GM12878 (cell line): ENCODE results near the gene CCDC182. TPM values are rescaled to one million over a fixed set of nuclear protein-coding genes. Genes with fewer than 3 reads are reported as not detected.

Experiments
- ATAC-seq: fragments of 200-7000 bp; cut with Tn5 transposase; 3 replicates; pipeline ENCODE4 v1.9.1; 2020; ENCODE audit warnings: mild to moderate bottlenecking, moderate library complexity
- BruUV-seq: library from RNA; stranded (reverse); fragments of 400-500 nt; replicated peaks from 2 replicates; lab custom pipeline; 2021; lab: Mats Ljungman, UMichigan
- CTCF ChIA-PET: fragments of 300-600 bp; sonication (Branson Sonifier 250); formaldehyde crosslinking; extraction: SDS; loops from one replicate; lab custom pipeline; 2021; ENCODE audit warnings: inconsistent platforms; lab: Yijun Ruan, JAX
- POLR2A ChIA-PET: fragments of 350-600 bp; formaldehyde crosslinking; extraction: SDS; loops from one replicate; lab custom pipeline; 2021; ENCODE audit warnings: inconsistent platforms; lab: Charles Lee
- RAD21 ChIA-PET: fragments of 300-600 bp; sonication (Branson Sonifier 250); formaldehyde crosslinking; loops from one replicate; lab custom pipeline; 2023; ENCODE audit warnings: antibody characterized with exemption; ENCODE audit not compliant: unreplicated experiment; lab: Charles Lee
- SMC1A ChIA-PET: fragments of 300-600 bp; sonication (Branson Sonifier 250); formaldehyde crosslinking; loops from one replicate; lab custom pipeline; 2023; ENCODE audit not compliant: unreplicated experiment, uncharacterized antibody; lab: Charles Lee
- DNase-seq: peaks from one replicate; pipeline ENCODE4 v3.0.0-alpha.2; 2011; ENCODE audit warnings: low read depth, low spot score
- FAIRE-seq: peaks from 3 replicates; lab custom pipeline; 2011; peaks lifted over from hg19 to GRCh38; lab: Jason Lieb, UNC
- H2AFZ ChIP-seq: 2 replicates; pipeline ENCODE4 v1.6.0; 2011; ENCODE audit warnings: low read depth, low read length, control low read depth; ENCODE audit not compliant: control insufficient read depth
- H3K27ac ChIP-seq: 2 replicates; pipeline ENCODE4 v1.5.1; 2011; ENCODE audit warnings: control low read depth; ENCODE audit not compliant: control insufficient read depth, insufficient read depth
- H3K27me3 ChIP-seq, 2 experiments: replicated peaks in 1 of 2; 2 replicates each; pipeline versions ENCODE4 v1.6.0 to v1.6.1; 2011; ENCODE audit warnings: low read length in 1 of 2; ENCODE audit not compliant: control insufficient read depth in 2 of 2, insufficient read depth in 2 of 2
- H3K36me3 ChIP-seq, 2 experiments: 2 replicates each; pipeline ENCODE4 v1.5.1; 2011; ENCODE audit warnings: low read length in 1 of 2; ENCODE audit not compliant: control insufficient read depth in 2 of 2, insufficient read depth in 2 of 2
- H3K4me1 ChIP-seq: 2 replicates; pipeline ENCODE4 v1.6.1; 2011; ENCODE audit warnings: mild to moderate bottlenecking, low read length, moderate library complexity, mixed read lengths; ENCODE audit not compliant: control insufficient read depth, insufficient read depth
- H3K4me2 ChIP-seq: 2 replicates; pipeline ENCODE4 v1.6.0; 2011; ENCODE audit warnings: control low read depth; ENCODE audit not compliant: control insufficient read depth, insufficient read depth
- H3K4me3 ChIP-seq: fragments of 200-600 bp; sonication (generic); 2 replicates; pipeline ENCODE4 v1.5.1; 2016
- H3K79me2 ChIP-seq: 2 replicates; pipeline ENCODE4 v1.6.0; 2011; ENCODE audit warnings: low read length; ENCODE audit not compliant: control insufficient read depth, insufficient read depth
- H3K9ac ChIP-seq: 2 replicates; pipeline ENCODE4 v1.8.0; 2011; ENCODE audit warnings: low read length, control low read depth, mixed read lengths; ENCODE audit not compliant: control insufficient read depth, insufficient read depth
- H3K9me3 ChIP-seq: replicated peaks from 3 replicates; pipeline ENCODE4 v1.5.1; 2011; ENCODE audit warnings: mild to moderate bottlenecking, low read length; ENCODE audit not compliant: control insufficient read depth, insufficient read depth
- H4K20me1 ChIP-seq: 2 replicates; pipeline ENCODE4 v1.6.0; 2011; ENCODE audit not compliant: control insufficient read depth, insufficient read depth
- CREB1 ChIP-seq: IDR thresholded peaks from 2 replicates; pipeline ENCODE4 v1.6.1; 2012; ENCODE audit warnings: low read depth, mild to moderate bottlenecking, inconsistent platforms
- JUNB ChIP-seq: IDR thresholded peaks from 2 replicates; pipeline ENCODE4 v1.6.1; 2016; ENCODE audit warnings: antibody characterized with exemption, mild to moderate bottlenecking
- WGBS: methylation state at CpG from one replicate; pipeline ENCODE4 v1.1.6; 2016; ENCODE audit warnings: low lambda C conversion rate; ENCODE audit not compliant: insufficient replicate concordance, insufficient coverage; ENCODE audit errors: missing lambda C conversion rate; 5-methylcytosine and 5-hydroxymethylcytosine counted together
- in situ Hi-C: fragments of 300-500 bp; cut with MboI; formaldehyde crosslinking; loops from 9 replicates; pipeline ENCODE4 v1.14.3; 2018; ENCODE audit warnings: mixed read lengths
- intact Hi-C: fragments of 100-400 bp; cut with micrococcal nuclease; formaldehyde crosslinking; loops from one replicate; pipeline ENCODE4 v1.14.2; 2022; ENCODE audit not compliant: unreplicated experiment
- polyA plus RNA-seq, 11 experiments: library from polyadenylated mRNA; depleted of rRNA in 4 of 11; unstranded in 6 of 11; stranded (reverse) in 5 of 11; fragments of >200 nt; fragmentation: Nextera tagmentation in 4 of 11; fragmentation: Illumina TruSeq in 1 of 11; extraction: Ambion mirVana in 4 of 11; extraction: Trizol in 1 of 11; gene quantifications; 1 replicate in 1 of 11; 2 replicates in 10 of 11; pipeline versions ENCODE4 v1.2.1 to v1.2.3, GENCODE V29; 2011 to 2016; ENCODE audit warnings: inconsistent platforms in 2 of 11, missing spikeins in 2 of 11, low read depth in 1 of 11
- small RNA-seq: library from RNA; depleted of rRNA; stranded (forward); fragments of <200 nt; gene quantifications from one replicate; pipeline ENCODE3, GENCODE V24; 2014
- total RNA-seq, 4 experiments: library from RNA; depleted of rRNA in 3 of 4; stranded (reverse); fragments of >200 nt in 3 of 4; fragmentation: Illumina TruSeq in 1 of 4; extraction: Trizol in 1 of 4; gene quantifications; 2 replicates each; pipeline versions ENCODE4 v1.2.1 to v1.2.3, GENCODE V29; 2013 to 2021

The CCDC182 gene
- total and polyA plus RNA-seq, 10 of the 15 experiments (the other 5 are each of a cell fraction or from before 2014, with no cell fraction given): not detected

DNA sequence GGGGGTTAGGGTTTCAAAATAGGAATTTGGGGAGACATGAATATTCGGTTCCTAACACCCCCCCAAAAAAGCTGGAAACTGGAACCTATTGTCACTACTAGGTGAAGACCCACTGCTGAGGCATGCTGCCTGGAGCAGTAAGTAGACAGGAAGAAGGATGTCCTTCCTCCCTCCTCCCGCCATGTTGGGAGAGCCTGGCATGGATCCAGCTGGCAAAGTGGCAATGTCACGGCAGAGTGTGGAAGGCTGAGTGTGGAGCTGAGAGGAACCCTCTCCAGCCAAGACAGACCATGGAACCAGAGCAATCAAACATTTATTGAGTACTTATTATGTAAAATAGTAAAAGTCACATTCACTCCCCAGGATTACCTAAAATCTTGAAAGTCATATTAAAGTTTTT lies 49.0 kb downstream of the CCDC182 start:
- CTCF ChIA-PET: interaction anchor here (1.1 to 1.8 kb wide), 3 partner anchors 16 to 255 kb away, joined by 3 read pairs; no protein-coding TSS in a partner anchor

More for the DNA sequence above, 49.0 kb downstream of the CCDC182 start:
- Histone ChIP-seq H4K20me1 (no peaks in the 10 kb centered on the region), H3K27ac (no peak overlapping the region), H3K27me3 (no peaks in the 10 kb centered on the region), H3K4me3 (no peak overlapping the region), H3K9me3 (no peaks in the 10 kb centered on the region; the same call in none of the 3 replicates), H3K4me1 (peaks cover 11% of the 10 kb centered on the region), H2AFZ (no peak overlapping the region), H3K36me3 (no peaks in the 10 kb centered on the region), H3K4me2 (no peak overlapping the region), H3K79me2 (no peaks in the 10 kb centered on the region), H3K9ac (no peak overlapping the region)
- ChIA-PET RAD21 (interaction anchor here (0.8 to 1.5 kb wide), 2 partner anchors 24 kb away, joined by 3 to 4 read pairs; no protein-coding TSS in a partner anchor), POLR2A (no interaction called here), SMC1A (no interaction called here)
- WGBS: 68% methylated on average over 3 of the region's 3 CpGs
- no TSS peak for BruUV-seq
- no peak for ATAC-seq
- in situ Hi-C loops (no loop called here), intact Hi-C loops (no loop called here)
- no peak for FAIRE-seq
- DNase-seq: no peak
- TF ChIP-seq CREB1 (no peak), JUNB (no peak)

Small RNAs within 50 kb of the gene (small RNA-seq; reads per million reads assigned to genes)
- gene RN7SKP94: not detected

Other genes with a start within 250 kb of the CCDC182 start
- gene MRPS23, start 104.7 kb upstream of the CCDC182 start, total RNA-seq (2014; rRNA removed): 52.0 and 65.3 TPM in 2 replicates
- 74.9 and 87.0 TPM in 2 replicates for gene MRPS23, start 104.7 kb upstream of the CCDC182 start, total RNA-seq (2014; rRNA removed; fragmentation: Illumina TruSeq; extraction: Trizol)
- gene MRPS23, start 104.7 kb upstream of the CCDC182 start, total RNA-seq (2021): 69.0 and 76.8 TPM in 2 replicates
- gene MRPS23, start 104.7 kb upstream of the CCDC182 start, polyA plus RNA-seq (2011; rRNA removed): 76.8 and 84.7 TPM in 2 replicates
- 51.8 and 75.0 TPM in 2 replicates for gene MRPS23, start 104.7 kb upstream of the CCDC182 start, polyA plus RNA-seq (2014; fragmentation: Illumina TruSeq; extraction: Trizol)
- gene MRPS23, start 104.7 kb upstream of the CCDC182 start, polyA plus RNA-seq (2014; fragmentation: Nextera tagmentation; extraction: Ambion mirVana): 100 to 1,000 TPM; 186 to 237 TPM
- 88.9 and 95.3 TPM in 2 replicates for gene MRPS23, start 104.7 kb upstream of the CCDC182 start, polyA plus RNA-seq (2014; rRNA removed)
- 100 to 1,000 TPM; 116 to 120 TPM for gene MRPS23, start 104.7 kb upstream of the CCDC182 start, polyA plus RNA-seq (2016; fragmentation: Nextera tagmentation; extraction: Ambion mirVana)
- gene CUEDC1, start 210.1 kb upstream of the CCDC182 start, total RNA-seq (2014; rRNA removed): 2.7 and 2.9 TPM in 2 replicates
- 4.1 and 6.3 TPM in 2 replicates for gene CUEDC1, start 210.1 kb upstream of the CCDC182 start, total RNA-seq (2014; rRNA removed; fragmentation: Illumina TruSeq; extraction: Trizol)
- 6.6 and 7.4 TPM in 2 replicates for gene CUEDC1, start 210.1 kb upstream of the CCDC182 start, total RNA-seq (2021)
- gene CUEDC1, start 210.1 kb upstream of the CCDC182 start, polyA plus RNA-seq (2011; rRNA removed): 0.49 and 0.50 TPM in 2 replicates
- 2.4 and 5.6 TPM in 2 replicates for gene CUEDC1, start 210.1 kb upstream of the CCDC182 start, polyA plus RNA-seq (2014; fragmentation: Illumina TruSeq; extraction: Trizol)
- gene CUEDC1, start 210.1 kb upstream of the CCDC182 start, polyA plus RNA-seq (2014; fragmentation: Nextera tagmentation; extraction: Ambion mirVana): under 1 TPM; 0.24 to 0.80 TPM
- gene CUEDC1, start 210.1 kb upstream of the CCDC182 start, polyA plus RNA-seq (2014; rRNA removed): 5.7 and 7.0 TPM in 2 replicates
- under 1 TPM; 0.55 to 0.71 TPM for gene CUEDC1, start 210.1 kb upstream of the CCDC182 start, polyA plus RNA-seq (2016; fragmentation: Nextera tagmentation; extraction: Ambion mirVana)
- 22.4 and 25.0 TPM in 2 replicates for gene VEZF1, start 243.0 kb upstream of the CCDC182 start, total RNA-seq (2014; rRNA removed)
- 23.4 and 23.7 TPM in 2 replicates for gene VEZF1, start 243.0 kb upstream of the CCDC182 start, total RNA-seq (2014; rRNA removed; fragmentation: Illumina TruSeq; extraction: Trizol)
- gene VEZF1, start 243.0 kb upstream of the CCDC182 start, total RNA-seq (2021): 22.9 and 25.7 TPM in 2 replicates
- gene VEZF1, start 243.0 kb upstream of the CCDC182 start, polyA plus RNA-seq (2011; rRNA removed): 26.2 and 27.1 TPM in 2 replicates
- gene VEZF1, start 243.0 kb upstream of the CCDC182 start, polyA plus RNA-seq (2014; fragmentation: Illumina TruSeq; extraction: Trizol): 28.2 and 32.4 TPM in 2 replicates
- gene VEZF1, start 243.0 kb upstream of the CCDC182 start, polyA plus RNA-seq (2014; fragmentation: Nextera tagmentation; extraction: Ambion mirVana): 10 to 100 TPM in 1 of 2 experiments, 1 to 10 TPM in 1; 9.5 to 11.7 TPM
- 13.7 and 15.1 TPM in 2 replicates for gene VEZF1, start 243.0 kb upstream of the CCDC182 start, polyA plus RNA-seq (2014; rRNA removed)
- gene VEZF1, start 243.0 kb upstream of the CCDC182 start, polyA plus RNA-seq (2016; fragmentation: Nextera tagmentation; extraction: Ambion mirVana): 10 to 100 TPM; 14.8 to 18.2 TPM